ENCODE results near the gene FAM174A. TPM values are rescaled to one million over a fixed set of nuclear protein-coding genes. Genes with fewer than 3 reads are reported as not detected.
"Not testable (repeated sequence)": the region's sequence is repeated elsewhere in the genome, so short reads cannot be mapped to it uniquely, and the experiment has no call there.

The FAM174A gene
- total RNA-seq, 1 donor from 2014 or later, result 16.4 TPM

DNA sequence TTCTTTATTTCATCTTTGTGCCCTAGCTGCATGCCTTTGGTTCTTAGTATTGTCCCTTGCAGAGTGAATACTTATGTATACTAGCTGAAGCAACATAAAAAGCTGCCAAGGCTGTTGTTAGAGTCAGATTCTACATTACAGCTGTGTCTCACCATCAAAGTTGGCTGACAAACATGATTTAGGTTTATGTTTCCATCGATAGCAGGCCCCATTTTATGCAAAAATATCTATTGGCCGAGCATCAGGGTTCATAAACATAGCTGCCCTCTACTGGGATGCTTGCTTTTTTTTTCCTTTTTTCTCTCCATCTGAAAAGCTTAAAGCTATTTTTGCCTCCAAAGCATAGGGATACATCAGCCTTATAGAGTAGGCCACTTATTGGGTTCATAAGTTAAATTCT is 68.0 kb downstream of the FAM174A start:
- Histone ChIP-seq H2AFZ (ENCODE audit: low read depth, low read length) (no peak overlapping the region), H3K9ac (ENCODE audit: low read length) (no peak overlapping the region), H4K20me1 (ENCODE audit: insufficient read depth, low read length) (no peaks in the 10 kb centered on the region), H3K4me2 (ENCODE audit: low read length) (no peak overlapping the region), H3K4me1 (ENCODE audit: insufficient read depth, low read length) (no peaks in the 10 kb centered on the region), H3K27ac (ENCODE audit: low read depth, low read length) (no peak overlapping the region), H3K27me3 (ENCODE audit: insufficient read depth, low read length) (no peaks in the 10 kb centered on the region), H3K9me3 (ENCODE audit: insufficient read depth, low read depth, low read length) (no peaks in the 10 kb centered on the region), H3K36me3 (ENCODE audit: insufficient read depth, low read length) (no peaks in the 10 kb centered on the region), H3K4me3 (ENCODE audit: insufficient read depth, low read depth, low read length) (no peak overlapping the region), H3K79me2 (ENCODE audit: insufficient read depth, low read length) (no peaks in the 10 kb centered on the region)
- H3K4me1 Mint-ChIP-seq (ENCODE audit: low read depth, unreplicated experiment), result peaks cover under 1% of the 10 kb centered on the region
- no peaks in the 10 kb centered on the region for H3K9me3 Mint-ChIP-seq (ENCODE audit: unreplicated experiment)
- H3K27ac Mint-ChIP-seq (ENCODE audit: unreplicated experiment), result no peak overlapping the region
- FAIRE-seq (no peak), DNase-seq (ENCODE audit: low read depth) (no peak)
- H3K4me3 Mint-ChIP-seq (ENCODE audit: unreplicated experiment), result no peak overlapping the region
- no peaks in the 10 kb centered on the region for H3K27me3 Mint-ChIP-seq (ENCODE audit: low read depth, unreplicated experiment)
- no peaks in the 10 kb centered on the region for H3K36me3 Mint-ChIP-seq (ENCODE audit: low read depth, unreplicated experiment)
- TF ChIP-seq EZH2 (IDR thresholded peaks at IDR 0.05; ENCODE audit: insufficient read depth, low read length), result no peak
- TF ChIP-seq, protein P1, sequence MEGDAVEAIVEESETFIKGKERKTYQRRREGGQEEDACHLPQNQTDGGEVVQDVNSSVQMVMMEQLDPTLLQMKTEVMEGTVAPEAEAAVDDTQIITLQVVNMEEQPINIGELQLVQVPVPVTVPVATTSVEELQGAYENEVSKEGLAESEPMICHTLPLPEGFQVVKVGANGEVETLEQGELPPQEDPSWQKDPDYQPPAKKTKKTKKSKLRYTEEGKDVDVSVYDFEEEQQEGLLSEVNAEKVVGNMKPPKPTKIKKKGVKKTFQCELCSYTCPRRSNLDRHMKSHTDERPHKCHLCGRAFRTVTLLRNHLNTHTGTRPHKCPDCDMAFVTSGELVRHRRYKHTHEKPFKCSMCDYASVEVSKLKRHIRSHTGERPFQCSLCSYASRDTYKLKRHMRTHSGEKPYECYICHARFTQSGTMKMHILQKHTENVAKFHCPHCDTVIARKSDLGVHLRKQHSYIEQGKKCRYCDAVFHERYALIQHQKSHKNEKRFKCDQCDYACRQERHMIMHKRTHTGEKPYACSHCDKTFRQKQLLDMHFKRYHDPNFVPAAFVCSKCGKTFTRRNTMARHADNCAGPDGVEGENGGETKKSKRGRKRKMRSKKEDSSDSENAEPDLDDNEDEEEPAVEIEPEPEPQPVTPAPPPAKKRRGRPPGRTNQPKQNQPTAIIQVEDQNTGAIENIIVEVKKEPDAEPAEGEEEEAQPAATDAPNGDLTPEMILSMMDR (IDR thresholded peaks at IDR 0.05; ENCODE audit: insufficient read depth, low read depth, low read length), result no peak

DNA sequence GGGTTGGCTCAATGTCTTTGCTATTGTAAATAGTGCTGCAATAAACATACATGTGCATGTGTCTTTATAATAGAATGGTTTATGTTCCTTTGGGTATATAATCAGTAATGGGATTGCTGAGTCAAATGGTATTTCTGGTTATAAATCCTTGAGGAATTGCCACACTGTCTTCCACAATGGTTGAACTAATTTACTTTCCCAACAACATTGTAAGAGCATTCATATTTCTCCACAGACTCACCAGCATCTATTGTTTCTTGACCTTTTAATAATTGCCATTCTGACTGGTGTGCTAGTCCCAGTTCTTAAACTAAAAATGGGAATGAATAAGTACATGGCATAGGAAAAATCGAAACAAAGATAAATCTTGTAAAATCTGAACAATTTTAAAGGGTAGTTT is 68.8 kb downstream of the FAM174A start:
- H3K4me3 Mint-ChIP-seq (ENCODE audit: unreplicated experiment); H3K4me2 ChIP-seq (ENCODE audit: low read length); H3K9ac ChIP-seq (ENCODE audit: low read length); H3K4me3 ChIP-seq (ENCODE audit: insufficient read depth, low read depth, low read length); H3K9me3 ChIP-seq (ENCODE audit: insufficient read depth, low read depth, low read length); H3K27me3 Mint-ChIP-seq (ENCODE audit: low read depth, unreplicated experiment); H4K20me1 ChIP-seq (ENCODE audit: insufficient read depth, low read length); H3K27ac ChIP-seq (ENCODE audit: low read depth, low read length); FAIRE-seq; H3K9me3 Mint-ChIP-seq (ENCODE audit: unreplicated experiment); H3K27ac Mint-ChIP-seq (ENCODE audit: unreplicated experiment); H3K4me1 Mint-ChIP-seq (ENCODE audit: low read depth, unreplicated experiment); H2AFZ ChIP-seq (ENCODE audit: low read depth, low read length); H3K27me3 ChIP-seq (ENCODE audit: insufficient read depth, low read length); H3K79me2 ChIP-seq (ENCODE audit: insufficient read depth, low read length); H3K36me3 ChIP-seq (ENCODE audit: insufficient read depth, low read length); H3K4me1 ChIP-seq (ENCODE audit: insufficient read depth, low read length); H3K36me3 Mint-ChIP-seq (ENCODE audit: low read depth, unreplicated experiment): not testable (repeated sequence)
- peak; percentile 20 for DNase-seq (ENCODE audit: low read depth)

DNA sequence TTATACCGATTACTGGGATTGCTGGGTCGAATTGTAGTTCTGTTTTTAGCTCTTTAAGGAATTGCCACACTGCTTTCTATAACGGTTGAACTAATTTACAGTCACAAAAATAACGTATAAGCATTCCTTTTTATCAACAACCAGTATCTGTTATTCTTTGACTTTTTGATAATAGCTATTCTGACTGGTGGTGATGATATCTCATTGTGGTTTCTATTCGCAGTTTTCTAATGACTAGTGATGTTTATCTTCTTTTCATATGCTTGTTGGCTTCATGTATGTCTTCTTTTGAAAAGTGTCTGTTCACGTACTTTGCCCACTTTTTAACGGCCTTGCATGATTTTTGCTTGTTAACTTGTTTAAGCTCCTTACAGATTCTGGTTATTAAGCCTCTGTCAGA is 74.4 kb downstream of the FAM174A start:
- no peaks in the 10 kb centered on the region for H4K20me1 ChIP-seq (ENCODE audit: insufficient read depth, low read length)
- FAIRE-seq, result peak; percentile 9
- Mint-ChIP-seq H3K36me3 (ENCODE audit: low read depth, unreplicated experiment) (no peaks in the 10 kb centered on the region), H3K4me1 (ENCODE audit: low read depth, unreplicated experiment) (peaks cover 1% of the 10 kb centered on the region), H3K27ac (ENCODE audit: unreplicated experiment) (no peak overlapping the region), H3K27me3 (ENCODE audit: low read depth, unreplicated experiment) (no peaks in the 10 kb centered on the region), H3K9me3 (ENCODE audit: unreplicated experiment) (no peaks in the 10 kb centered on the region), H3K4me3 (ENCODE audit: unreplicated experiment) (no peak overlapping the region)
- no peaks in the 10 kb centered on the region for H3K79me2 ChIP-seq (ENCODE audit: insufficient read depth, low read length)
- no peaks in the 10 kb centered on the region for H3K27me3 ChIP-seq (ENCODE audit: insufficient read depth, low read length)
- H3K9me3 ChIP-seq (ENCODE audit: insufficient read depth, low read depth, low read length), result no peaks in the 10 kb centered on the region
- no peaks in the 10 kb centered on the region for H3K4me1 ChIP-seq (ENCODE audit: insufficient read depth, low read length)
- no peak for DNase-seq (ENCODE audit: low read depth)
- no peak overlapping the region for H2AFZ ChIP-seq (ENCODE audit: low read depth, low read length)
- no peak overlapping the region for H3K4me3 ChIP-seq (ENCODE audit: insufficient read depth, low read depth, low read length)
- H3K27ac ChIP-seq (ENCODE audit: low read depth, low read length), result no peak overlapping the region
- TF ChIP-seq, protein P1 (IDR thresholded peaks at IDR 0.05; ENCODE audit: insufficient read depth, low read depth, low read length), result no peak
- TF ChIP-seq EZH2 (IDR thresholded peaks at IDR 0.05; ENCODE audit: insufficient read depth, low read length), result no peak
- H3K36me3 ChIP-seq (ENCODE audit: insufficient read depth, low read length), result no peaks in the 10 kb centered on the region
- no peak overlapping the region for H3K4me2 ChIP-seq (ENCODE audit: low read length)
- H3K9ac ChIP-seq (ENCODE audit: low read length), result no peak overlapping the region

Measured in astrocyte (in vitro differentiated cells and primary cell).